ENCODE data around the gene FARS2.
"Not testable (repeated sequence)": the region's sequence is repeated elsewhere in the genome, so short reads cannot be mapped to it uniquely, and the experiment has no call there.

The FARS2 gene

DNA sequence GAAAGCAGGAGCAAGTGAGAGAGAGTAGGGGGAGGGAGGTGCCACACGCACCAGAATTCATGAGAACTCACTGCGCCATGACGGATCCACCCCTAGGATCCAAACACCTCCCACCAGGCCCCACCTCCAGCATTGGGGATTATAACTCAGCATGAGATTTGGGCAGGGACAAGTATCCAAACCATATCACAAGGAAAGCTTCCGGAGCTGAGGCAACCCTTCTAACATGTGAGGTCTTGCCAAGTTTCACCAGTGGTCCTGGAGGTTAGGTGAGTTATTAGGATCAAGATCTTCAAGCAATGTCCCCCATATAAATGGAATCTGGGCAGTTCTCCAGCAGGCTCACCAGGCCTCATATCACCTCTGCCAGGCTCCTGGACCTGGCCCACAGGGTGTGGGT, 437.0 kb downstream of the FARS2 start:
- peaks cover 6% of the 10 kb centered on the region; the same call in 1 of the 2 replicates for H3K4me1 ChIP-seq (ENCODE audit: low read length)
- H3K9ac ChIP-seq (ENCODE audit: low read length), result no peak overlapping the region
- H3K9me3 ChIP-seq (ENCODE audit: insufficient read depth, low read length), result no peaks in the 10 kb centered on the region
- H3K79me2 ChIP-seq (ENCODE audit: low read length), result no peaks in the 10 kb centered on the region
- H2AFZ ChIP-seq (ENCODE audit: low read depth, low read length), result no peak overlapping the region
- TF ChIP-seq, protein P1, sequence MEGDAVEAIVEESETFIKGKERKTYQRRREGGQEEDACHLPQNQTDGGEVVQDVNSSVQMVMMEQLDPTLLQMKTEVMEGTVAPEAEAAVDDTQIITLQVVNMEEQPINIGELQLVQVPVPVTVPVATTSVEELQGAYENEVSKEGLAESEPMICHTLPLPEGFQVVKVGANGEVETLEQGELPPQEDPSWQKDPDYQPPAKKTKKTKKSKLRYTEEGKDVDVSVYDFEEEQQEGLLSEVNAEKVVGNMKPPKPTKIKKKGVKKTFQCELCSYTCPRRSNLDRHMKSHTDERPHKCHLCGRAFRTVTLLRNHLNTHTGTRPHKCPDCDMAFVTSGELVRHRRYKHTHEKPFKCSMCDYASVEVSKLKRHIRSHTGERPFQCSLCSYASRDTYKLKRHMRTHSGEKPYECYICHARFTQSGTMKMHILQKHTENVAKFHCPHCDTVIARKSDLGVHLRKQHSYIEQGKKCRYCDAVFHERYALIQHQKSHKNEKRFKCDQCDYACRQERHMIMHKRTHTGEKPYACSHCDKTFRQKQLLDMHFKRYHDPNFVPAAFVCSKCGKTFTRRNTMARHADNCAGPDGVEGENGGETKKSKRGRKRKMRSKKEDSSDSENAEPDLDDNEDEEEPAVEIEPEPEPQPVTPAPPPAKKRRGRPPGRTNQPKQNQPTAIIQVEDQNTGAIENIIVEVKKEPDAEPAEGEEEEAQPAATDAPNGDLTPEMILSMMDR (IDR thresholded peaks at IDR 0.05; ENCODE audit: low read depth, low read length), result no peak
- no peak for TF ChIP-seq EZH2phosphoT487 (IDR thresholded peaks at IDR 0.05; ENCODE audit: low read depth)
- no peak overlapping the region for H3K27ac ChIP-seq (ENCODE audit: low read length)
- no peaks in the 10 kb centered on the region for H3K27me3 ChIP-seq (ENCODE audit: low read depth, low read length)
- H3K4me2 ChIP-seq (ENCODE audit: low read length), result no peak overlapping the region
- H3K36me3 ChIP-seq (replicated peaks; ENCODE audit: low read depth, low read length), result no peaks in the 10 kb centered on the region
- H4K20me1 ChIP-seq (ENCODE audit: insufficient read depth, low read length), result no peaks in the 10 kb centered on the region
- H3K4me3 ChIP-seq (ENCODE audit: low read length), result no peak overlapping the region

DNA sequence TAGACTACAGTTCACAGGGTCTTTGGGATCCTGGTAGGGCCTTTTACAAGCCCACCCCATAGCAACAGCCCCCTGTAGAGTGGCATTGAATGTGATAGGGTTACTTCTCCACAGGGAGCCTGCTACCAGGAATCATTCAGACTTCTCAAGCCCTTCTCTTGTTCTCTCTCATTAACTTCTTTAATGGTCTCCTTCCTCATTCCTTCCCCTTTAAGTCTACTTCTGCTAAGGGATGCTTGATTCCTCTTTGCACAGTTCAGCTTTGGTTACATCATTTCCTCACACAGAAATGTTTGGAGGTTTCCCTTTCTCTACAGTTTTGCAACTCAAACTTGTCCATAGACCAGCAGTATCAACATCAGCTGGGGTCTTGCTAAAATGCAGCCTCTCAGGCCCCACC, 437.8 kb downstream of the FARS2 start:
- not testable (repeated sequence) for H3K9ac ChIP-seq (ENCODE audit: low read length); H3K4me1 ChIP-seq (ENCODE audit: low read length); H3K9me3 ChIP-seq (ENCODE audit: insufficient read depth, low read length); H2AFZ ChIP-seq (ENCODE audit: low read depth, low read length); H3K79me2 ChIP-seq (ENCODE audit: low read length); H3K4me2 ChIP-seq (ENCODE audit: low read length); H4K20me1 ChIP-seq (ENCODE audit: insufficient read depth, low read length); H3K27me3 ChIP-seq (ENCODE audit: low read depth, low read length); H3K4me3 ChIP-seq (ENCODE audit: low read length); H3K36me3 ChIP-seq (replicated peaks; ENCODE audit: low read depth, low read length); H3K27ac ChIP-seq (ENCODE audit: low read length)

DNA sequence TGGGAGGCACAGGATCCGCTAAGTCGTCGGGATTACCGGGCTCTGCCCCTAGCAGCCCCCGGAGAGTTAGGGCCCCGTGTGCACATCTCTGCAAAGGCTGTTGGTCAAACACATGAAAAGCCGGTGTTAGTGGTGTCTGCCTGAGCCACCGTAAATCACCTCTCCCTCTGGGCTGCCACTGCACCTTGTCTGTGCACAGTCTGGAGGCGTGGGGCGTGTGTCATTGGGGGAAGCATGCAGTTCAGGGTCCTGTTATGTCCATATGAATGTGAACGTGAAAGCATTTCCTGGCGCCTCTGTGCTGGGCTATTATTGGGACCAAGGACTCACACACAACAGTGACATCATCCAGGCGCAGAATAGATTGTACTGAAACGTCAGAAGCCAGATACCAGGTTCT, 439.9 kb downstream of the FARS2 start:
- H2AFZ ChIP-seq (ENCODE audit: low read depth, low read length), result no peak overlapping the region
- H3K36me3 ChIP-seq (replicated peaks; ENCODE audit: low read depth, low read length), result no peaks in the 10 kb centered on the region
- no peaks in the 10 kb centered on the region for H3K79me2 ChIP-seq (ENCODE audit: low read length)
- no peaks in the 10 kb centered on the region for H4K20me1 ChIP-seq (ENCODE audit: insufficient read depth, low read length)
- TF ChIP-seq EZH2phosphoT487 (IDR thresholded peaks at IDR 0.05; ENCODE audit: low read depth), result no peak
- TF ChIP-seq, protein P1 (IDR thresholded peaks at IDR 0.05; ENCODE audit: low read depth, low read length), result no peak
- H3K4me3 ChIP-seq (ENCODE audit: low read length), result no peak overlapping the region
- H3K27ac ChIP-seq (ENCODE audit: low read length), result no peak overlapping the region
- no peaks in the 10 kb centered on the region for H3K9me3 ChIP-seq (ENCODE audit: insufficient read depth, low read length)
- no peak overlapping the region for H3K4me2 ChIP-seq (ENCODE audit: low read length)
- no peak overlapping the region for H3K9ac ChIP-seq (ENCODE audit: low read length)
- peaks cover 6% of the 10 kb centered on the region; the same call in 1 of the 2 replicates for H3K4me1 ChIP-seq (ENCODE audit: low read length)
- no peaks in the 10 kb centered on the region for H3K27me3 ChIP-seq (ENCODE audit: low read depth, low read length)

DNA sequence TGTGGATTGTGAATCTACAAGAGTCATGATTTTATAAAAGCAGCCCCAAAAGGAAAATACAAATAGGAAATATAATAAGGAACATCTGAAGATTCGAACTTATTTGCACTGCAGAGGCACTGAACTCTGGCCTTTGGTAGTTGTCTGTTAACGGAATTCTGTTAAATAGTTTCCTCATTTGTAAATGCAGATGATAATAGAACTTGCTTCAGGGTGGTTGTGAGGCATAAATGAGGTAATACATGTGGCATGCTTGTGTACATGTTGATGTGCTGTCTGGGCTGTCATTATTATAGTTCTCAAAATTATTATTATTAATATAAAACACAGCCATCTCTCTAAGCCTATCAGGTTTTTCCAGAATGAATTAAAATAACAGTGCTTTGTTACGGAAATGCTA, 443.4 kb downstream of the FARS2 start:
- Histone ChIP-seq H3K79me2 (ENCODE audit: low read length) (no peaks in the 10 kb centered on the region), H3K4me2 (ENCODE audit: low read length) (no peak overlapping the region), H3K4me1 (ENCODE audit: low read length) (no peaks in the 10 kb centered on the region), H3K9ac (ENCODE audit: low read length) (no peak overlapping the region), H4K20me1 (ENCODE audit: insufficient read depth, low read length) (no peaks in the 10 kb centered on the region), H3K9me3 (ENCODE audit: insufficient read depth, low read length) (no peaks in the 10 kb centered on the region), H3K27ac (ENCODE audit: low read length) (no peak overlapping the region), H3K36me3 (replicated peaks; ENCODE audit: low read depth, low read length) (no peaks in the 10 kb centered on the region), H3K4me3 (ENCODE audit: low read length) (no peak overlapping the region), H2AFZ (ENCODE audit: low read depth, low read length) (no peak overlapping the region), H3K27me3 (ENCODE audit: low read depth, low read length) (no peaks in the 10 kb centered on the region)
- TF ChIP-seq, protein P1 (IDR thresholded peaks at IDR 0.05; ENCODE audit: low read depth, low read length), result no peak
- TF ChIP-seq EZH2phosphoT487 (IDR thresholded peaks at IDR 0.05; ENCODE audit: low read depth), result no peak

DNA sequence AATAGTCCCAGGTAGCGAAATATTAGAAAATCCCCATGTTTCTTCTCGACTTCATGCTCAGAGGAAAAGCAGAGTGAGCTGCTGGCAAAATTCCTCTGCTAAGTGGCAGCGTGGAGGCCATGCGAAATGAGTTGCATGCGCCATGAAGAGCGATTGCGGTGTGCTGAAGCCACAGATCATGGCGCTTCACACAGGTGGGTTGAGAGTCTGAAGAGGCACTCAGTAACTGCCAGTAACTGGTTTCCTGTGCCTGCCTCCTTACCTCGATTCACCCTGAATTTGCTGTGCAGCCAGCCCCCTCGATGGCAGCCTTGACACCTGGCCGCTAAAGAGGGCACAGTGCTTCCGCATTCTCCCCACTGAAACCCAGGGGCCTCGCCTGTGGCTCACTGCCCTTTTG, 443.9 kb downstream of the FARS2 start:
- H3K4me3 ChIP-seq (ENCODE audit: low read length), result no peak overlapping the region
- no peaks in the 10 kb centered on the region for H3K27me3 ChIP-seq (ENCODE audit: low read depth, low read length)
- no peak overlapping the region for H3K9ac ChIP-seq (ENCODE audit: low read length)
- H3K36me3 ChIP-seq (replicated peaks; ENCODE audit: low read depth, low read length), result no peaks in the 10 kb centered on the region
- H3K4me2 ChIP-seq (ENCODE audit: low read length), result no peak overlapping the region
- H3K27ac ChIP-seq (ENCODE audit: low read length), result no peak overlapping the region
- no peaks in the 10 kb centered on the region for H4K20me1 ChIP-seq (ENCODE audit: insufficient read depth, low read length)
- no peaks in the 10 kb centered on the region for H3K4me1 ChIP-seq (ENCODE audit: low read length)
- no peak overlapping the region for H2AFZ ChIP-seq (ENCODE audit: low read depth, low read length)
- TF ChIP-seq EZH2phosphoT487 (IDR thresholded peaks at IDR 0.05; ENCODE audit: low read depth), result no peak
- TF ChIP-seq, protein P1 (IDR thresholded peaks at IDR 0.05; ENCODE audit: low read depth, low read length), result no peak
- H3K79me2 ChIP-seq (ENCODE audit: low read length), result no peaks in the 10 kb centered on the region
- no peaks in the 10 kb centered on the region for H3K9me3 ChIP-seq (ENCODE audit: insufficient read depth, low read length)

Measured in OCI-LY3 (cell line).